PC-3 (cell line): ENCODE results near the gene KDM6A. TPM values are rescaled to one million over a fixed set of nuclear protein-coding genes. Genes with fewer than 3 reads are reported as not detected.
"Not testable (repeated sequence)": the region's sequence is repeated elsewhere in the genome, so short reads cannot be mapped to it uniquely, and the experiment has no call there.

Source experiments
- ATAC-seq: fragments of 200-7000 bp; cut with Tn5 transposase; 2 replicates; pipeline ENCODE4 v1.9.1; 2020; ENCODE audit warnings: mild to moderate bottlenecking, moderate library complexity
- BruUV-seq: library from RNA; stranded (reverse); fragments of 400-500 nt; replicated peaks from 2 replicates; lab custom pipeline; 2021; lab: Mats Ljungman, UMichigan
- CTCF ChIA-PET: fragments of 300-600 bp; sonication (Branson Sonifier 250); formaldehyde crosslinking; loops from one replicate; lab custom pipeline; 2022; ENCODE audit warnings: antibody characterized with exemption; lab: Charles Lee
- POLR2A ChIA-PET: fragments of 300-600 bp; sonication (Branson Sonifier 250); formaldehyde crosslinking; loops from one replicate; lab custom pipeline; 2022; ENCODE audit warnings: antibody characterized with exemption; ENCODE audit not compliant: unreplicated experiment; lab: Charles Lee
- DNase-seq: peaks from one replicate; pipeline ENCODE4 v3.0.0-alpha.2; 2015
- H2AFZ ChIP-seq: fragments of 300-600 bp; sonication (generic); 2 replicates; pipeline ENCODE4 v1.6.0; 2016; ENCODE audit warnings: antibody characterized with exemption, low read length
- H3F3A ChIP-seq: fragments of 300-600 bp; sonication (generic); one replicate; pipeline ENCODE4 v1.6.0; 2017; ENCODE audit warnings: antibody characterized with exemption, low read length, control low read depth, mild to moderate bottlenecking; ENCODE audit not compliant: unreplicated experiment
- H3K27ac ChIP-seq: fragments of 300-600 bp; sonication (generic); 2 replicates; pipeline ENCODE4 v1.5.1; 2016; ENCODE audit warnings: mild to moderate bottlenecking, low read length
- H3K27me3 ChIP-seq: fragments of 300-600 bp; sonication (generic); 2 replicates; pipeline ENCODE4 v1.6.1; 2016; ENCODE audit warnings: low read length, mixed read lengths
- H3K36me3 ChIP-seq: fragments of 300-600 bp; sonication (generic); 2 replicates; pipeline ENCODE4 v1.6.1; 2016; ENCODE audit warnings: low read depth, mixed run types, low read length, mixed read lengths
- H3K4me1 ChIP-seq: fragments of 300-600 bp; sonication (generic); 2 replicates; pipeline ENCODE4 v1.5.1; 2016; ENCODE audit warnings: low read length; ENCODE audit not compliant: insufficient read depth
- H3K4me2 ChIP-seq: fragments of 300-600 bp; sonication (generic); 2 replicates; pipeline ENCODE4 v1.6.0; 2016; ENCODE audit warnings: low read length
- H3K4me3 ChIP-seq: fragments of 300-600 bp; sonication (generic); 2 replicates; pipeline ENCODE4 v1.5.1; 2016; ENCODE audit warnings: mild to moderate bottlenecking, low read length, mixed read lengths
- H3K79me2 ChIP-seq: fragments of 300-600 bp; sonication (generic); 2 replicates; pipeline ENCODE4 v1.6.1; 2017; ENCODE audit warnings: low read length, mixed read lengths
- H3K9ac ChIP-seq: fragments of 300-600 bp; sonication (generic); 2 replicates; pipeline ENCODE4 v1.6.0; 2016; ENCODE audit warnings: mild to moderate bottlenecking, low read length
- H3K9me2 ChIP-seq: fragments of 300-600 bp; sonication (generic); replicated peaks from 2 replicates; pipeline ENCODE4 v1.6.1; 2016; ENCODE audit warnings: mixed run types, low read length, mixed read lengths
- H3K9me3 ChIP-seq: fragments of 300-600 bp; sonication (generic); 2 replicates; pipeline ENCODE4 v1.6.1; 2016; ENCODE audit warnings: low read length, mixed read lengths
- H4K20me1 ChIP-seq: fragments of 300-600 bp; sonication (generic); 2 replicates; pipeline ENCODE4 v1.6.1; 2016; ENCODE audit warnings: low read length, mixed read lengths
- EZH2 ChIP-seq: fragments of 300-600 bp; sonication (generic); IDR thresholded peaks from one replicate; pipeline ENCODE4 v1.6.1; 2017; ENCODE audit warnings: antibody characterized with exemption, mild to moderate bottlenecking, low read length; ENCODE audit not compliant: unreplicated experiment
- EZH2phosphoT487 ChIP-seq: fragments of 300-600 bp; sonication (generic); IDR thresholded peaks from 2 replicates; pipeline ENCODE4 v1.6.1; 2018; ENCODE audit warnings: mild to moderate bottlenecking, antibody characterized with exemption, low read length, borderline replicate concordance
- intact Hi-C: fragments of 100-400 bp; cut with micrococcal nuclease; formaldehyde crosslinking; loops from 2 replicates; pipeline ENCODE4 v1.9.0; 2023
- total RNA-seq: library from RNA; depleted of rRNA; stranded (reverse); fragments of >200 nt; gene quantifications from 2 replicates; pipeline ENCODE4 v1.2.3, GENCODE V29; 2014
- TF ChIP-seq, protein P1 (sequence below): fragments of 300-600 bp; sonication (generic); conservative IDR thresholded peaks from 2 replicates; pipeline ENCODE4 v1.5.1; 2017; ENCODE audit warnings: antibody characterized with exemption, low read depth, mild to moderate bottlenecking, low read length

Gene KDM6A
- total RNA-seq, 1 experiment from 2014 or later, result 31.3 TPM

GRCh38 chrX:44884944-44885343 lies 12.0 kb downstream of the KDM6A start:
- Histone ChIP-seq H3K4me3 (no peak overlapping the region), H3K9me3 (no peaks in the 10 kb centered on the region), H4K20me1 (peaks cover 46% of the 10 kb centered on the region), H2AFZ (no peak overlapping the region), H3K4me1 (no peaks in the 10 kb centered on the region), H3K9ac (no peak overlapping the region), H3K36me3 (no peaks in the 10 kb centered on the region; the same call in 1 of the 2 replicates), H3K27me3 (no peaks in the 10 kb centered on the region), H3K4me2 (no peak overlapping the region), H3K27ac (no peak overlapping the region), H3K9me2 (no peaks in the 10 kb centered on the region), H3K79me2 (peaks cover 100% of the 10 kb centered on the region), H3F3A (peaks cover 4% of the 10 kb centered on the region)
- ChIA-PET POLR2A (no interaction called here), CTCF (no interaction called here)
- BruUV-seq, result no TSS peak
- TF ChIP-seq, protein P1, sequence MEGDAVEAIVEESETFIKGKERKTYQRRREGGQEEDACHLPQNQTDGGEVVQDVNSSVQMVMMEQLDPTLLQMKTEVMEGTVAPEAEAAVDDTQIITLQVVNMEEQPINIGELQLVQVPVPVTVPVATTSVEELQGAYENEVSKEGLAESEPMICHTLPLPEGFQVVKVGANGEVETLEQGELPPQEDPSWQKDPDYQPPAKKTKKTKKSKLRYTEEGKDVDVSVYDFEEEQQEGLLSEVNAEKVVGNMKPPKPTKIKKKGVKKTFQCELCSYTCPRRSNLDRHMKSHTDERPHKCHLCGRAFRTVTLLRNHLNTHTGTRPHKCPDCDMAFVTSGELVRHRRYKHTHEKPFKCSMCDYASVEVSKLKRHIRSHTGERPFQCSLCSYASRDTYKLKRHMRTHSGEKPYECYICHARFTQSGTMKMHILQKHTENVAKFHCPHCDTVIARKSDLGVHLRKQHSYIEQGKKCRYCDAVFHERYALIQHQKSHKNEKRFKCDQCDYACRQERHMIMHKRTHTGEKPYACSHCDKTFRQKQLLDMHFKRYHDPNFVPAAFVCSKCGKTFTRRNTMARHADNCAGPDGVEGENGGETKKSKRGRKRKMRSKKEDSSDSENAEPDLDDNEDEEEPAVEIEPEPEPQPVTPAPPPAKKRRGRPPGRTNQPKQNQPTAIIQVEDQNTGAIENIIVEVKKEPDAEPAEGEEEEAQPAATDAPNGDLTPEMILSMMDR, result no peak
- TF ChIP-seq EZH2 (no peak), EZH2phosphoT487 (no peak)
- intact Hi-C loops, result no loop called here
- ATAC-seq (no peak), DNase-seq (no peak)

GRCh38 chrX:44889824-44890223 lies 16.8 kb downstream of the KDM6A start:
- no peaks in the 10 kb centered on the region for H3K36me3 ChIP-seq
- H3K4me3 ChIP-seq, result no peak overlapping the region
- BruUV-seq, result no TSS peak
- no peaks in the 10 kb centered on the region for H3K9me2 ChIP-seq
- H3K9ac ChIP-seq, result no peak overlapping the region
- H3K4me2 ChIP-seq, result no peak overlapping the region
- H2AFZ ChIP-seq, result no peak overlapping the region
- CTCF ChIA-PET, result no interaction called here
- H3K79me2 ChIP-seq, result peaks cover 100% of the 10 kb centered on the region
- DNase-seq, result no peak
- H3K27ac ChIP-seq, result no peak overlapping the region
- H4K20me1 ChIP-seq, result peaks cover 31% of the 10 kb centered on the region
- H3K27me3 ChIP-seq, result no peaks in the 10 kb centered on the region
- no peaks in the 10 kb centered on the region for H3K4me1 ChIP-seq
- no peaks in the 10 kb centered on the region for H3K9me3 ChIP-seq
- TF ChIP-seq EZH2phosphoT487, result no peak
- TF ChIP-seq EZH2, result no peak
- TF ChIP-seq, protein P1, result no peak
- no peak for ATAC-seq
- POLR2A ChIA-PET, result no interaction called here
- intact Hi-C loops, result no loop called here
- H3F3A ChIP-seq, result no peaks in the 10 kb centered on the region

GRCh38 chrX:44890247-44890646 lies 17.3 kb downstream of the KDM6A start:
- Histone ChIP-seq H3K4me1 (no peaks in the 10 kb centered on the region), H3K27me3 (no peaks in the 10 kb centered on the region), H3F3A (no peaks in the 10 kb centered on the region), H3K79me2 (peaks cover 99% of the 10 kb centered on the region), H3K9me3 (no peaks in the 10 kb centered on the region), H4K20me1 (peaks cover 28% of the 10 kb centered on the region), H2AFZ (no peak overlapping the region), H3K27ac (no peak overlapping the region), H3K36me3 (no peaks in the 10 kb centered on the region), H3K4me2 (no peak overlapping the region), H3K9me2 (no peaks in the 10 kb centered on the region), H3K9ac (no peak overlapping the region), H3K4me3 (no peak overlapping the region)
- no peak for TF ChIP-seq EZH2phosphoT487
- TF ChIP-seq, protein P1, result no peak
- TF ChIP-seq EZH2, result no peak
- CTCF ChIA-PET, result no interaction called here
- no peak for DNase-seq
- POLR2A ChIA-PET, result no interaction called here
- BruUV-seq, result no TSS peak
- intact Hi-C loops, result no loop called here
- no peak for ATAC-seq

DNA sequence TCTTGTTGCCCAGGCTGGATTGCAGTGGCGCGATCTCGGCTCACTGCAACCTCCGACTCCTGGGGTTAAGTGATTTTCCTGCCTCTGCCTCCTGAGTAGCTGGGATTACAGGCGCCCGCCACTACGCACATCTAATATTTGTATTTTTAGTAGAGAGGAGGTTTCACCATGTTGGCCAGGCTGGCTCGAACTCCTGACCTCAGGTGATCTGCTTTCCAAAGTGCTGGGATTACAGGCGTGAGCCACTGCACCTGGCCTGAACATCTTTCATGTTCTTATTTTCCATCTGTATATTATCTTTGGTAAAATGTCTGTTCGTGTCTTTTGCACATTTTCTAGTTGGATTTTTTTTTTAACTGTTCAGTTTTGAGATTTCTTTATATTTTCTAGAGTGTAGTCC lies 17.7 kb downstream of the KDM6A start:
- H3K4me2 ChIP-seq, POLR2A ChIA-PET, DNase-seq, H3F3A ChIP-seq, intact Hi-C loops, ATAC-seq, H3K9me2 ChIP-seq, H3K4me1 ChIP-seq, H3K27ac ChIP-seq, H3K27me3 ChIP-seq, BruUV-seq, H3K9ac ChIP-seq, H3K9me3 ChIP-seq, H2AFZ ChIP-seq, CTCF ChIA-PET, H3K36me3 ChIP-seq, H3K4me3 ChIP-seq: not testable (repeated sequence)
- H4K20me1 ChIP-seq, result peaks cover 28% of the 10 kb centered on the region
- peaks cover 99% of the 10 kb centered on the region for H3K79me2 ChIP-seq
